Suppressor macrophage treated with lipopolysaccharide for 4 hours (primary cell): Measurements from ENCODE around the gene NSRP1.

Experiments
- DNase-seq: peaks from one replicate; pipeline ENCODE4 v3.0.0-alpha.2; 2020

NSRP1 gene

DNA sequence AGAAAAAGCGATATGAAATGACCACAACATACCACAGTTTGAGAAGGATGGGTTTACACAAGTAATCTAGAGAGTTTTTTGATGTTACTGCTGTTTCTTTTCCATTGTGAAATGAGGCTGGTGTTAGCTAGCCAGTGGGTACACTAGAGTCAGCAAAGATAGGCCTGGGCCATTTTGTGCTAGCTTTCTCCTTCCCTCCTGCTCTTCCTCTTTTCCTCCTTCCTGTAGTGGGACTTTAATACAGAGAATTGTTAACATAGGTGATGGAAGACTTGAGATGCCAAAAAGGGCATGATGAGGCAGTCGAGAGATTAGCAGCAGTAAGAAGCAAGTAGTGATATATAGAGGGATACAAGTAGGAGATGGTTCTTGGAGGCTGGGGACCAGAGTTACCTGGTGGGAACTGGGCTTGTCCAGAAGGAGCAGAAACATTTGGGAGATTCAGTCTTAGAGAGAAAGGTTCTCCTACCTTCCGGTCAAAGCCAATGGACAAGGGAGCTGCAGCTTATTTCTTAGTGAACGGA lies 7.7 kb downstream of the NSRP1 start:
- DNase-seq, result no peak

- DNase-seq, result no peak
These were observed 13.5 kb downstream of the NSRP1 start for GRCh38 chr17:30130121-30130520.

- DNase-seq, result no peak
These were observed 16.0 kb downstream of the NSRP1 start for GRCh38 chr17:30132615-30133014.

- no peak for DNase-seq
These were observed 16.6 kb downstream of the NSRP1 start for GRCh38 chr17:30133197-30133596.

- DNase-seq, result no peak
These were observed 17.9 kb downstream of the NSRP1 start for GRCh38 chr17:30134551-30134950.

DNA sequence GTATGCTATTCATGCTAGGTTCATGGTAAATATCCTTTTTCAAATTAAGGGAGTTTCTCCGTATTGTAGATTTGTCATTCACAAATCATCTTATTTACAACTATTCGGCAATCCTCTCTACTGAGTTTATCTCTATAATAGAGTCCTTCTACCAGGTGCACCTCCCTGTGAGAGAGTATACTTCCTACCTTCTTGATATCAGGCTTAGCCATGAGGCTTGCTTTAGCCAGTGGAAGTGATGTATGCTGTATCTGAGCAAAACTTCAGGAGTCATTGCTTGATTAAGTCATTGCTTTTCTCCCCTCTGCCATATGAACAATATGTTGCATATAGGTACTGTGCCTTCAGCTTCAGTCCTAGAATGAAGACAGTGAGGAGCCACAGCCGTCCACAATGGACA lies 20.5 kb downstream of the NSRP1 start:
- no peak for DNase-seq

- DNase-seq, result peak; percentile 12
These were observed 31.2 kb downstream of the NSRP1 start for GRCh38 chr17:30147860-30148259.

DNA sequence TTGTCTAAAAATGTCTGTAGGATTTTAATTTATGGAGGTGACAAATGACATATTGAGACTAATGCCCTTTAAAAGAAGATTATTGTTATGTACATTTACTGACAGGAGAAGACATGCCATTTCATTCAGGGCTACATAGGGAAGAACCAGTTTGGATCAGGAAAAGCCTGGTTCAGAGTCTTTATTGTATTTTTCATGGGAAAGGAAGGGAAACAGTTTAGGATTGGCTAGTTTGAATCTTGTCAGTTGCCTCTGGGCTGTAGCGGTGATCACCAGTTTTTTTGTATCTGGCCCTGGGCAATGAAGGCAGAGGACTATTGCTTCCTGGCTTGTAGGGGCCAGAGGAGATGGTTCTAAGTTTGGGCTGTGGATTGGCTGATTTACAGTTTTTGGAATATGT lies 31.8 kb downstream of the NSRP1 start:
- no peak for DNase-seq

DNA sequence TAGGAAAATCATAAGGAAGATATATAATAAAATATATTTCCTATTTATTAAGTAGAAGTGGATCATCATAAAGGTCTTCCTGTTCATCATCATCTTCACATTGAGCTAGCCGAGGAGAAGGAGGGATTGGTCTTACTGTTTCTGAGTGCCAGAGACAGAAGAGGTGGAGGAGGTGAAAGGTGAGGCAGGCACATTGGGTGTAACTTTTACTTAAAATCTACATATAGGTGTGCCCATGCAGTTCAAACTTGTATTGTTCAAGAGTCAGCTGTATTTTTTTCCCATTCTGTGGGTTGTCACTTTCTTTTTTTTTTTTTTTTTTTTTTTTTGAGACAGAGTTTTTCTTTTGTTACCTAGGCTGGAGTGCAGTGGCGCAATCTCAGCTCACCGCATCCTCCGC lies 34.9 kb downstream of the NSRP1 start:
- DNase-seq, result no peak

GRCh38 chr17:30153463-30153862 lies 36.8 kb downstream of the NSRP1 start:
- no peak for DNase-seq

DNA sequence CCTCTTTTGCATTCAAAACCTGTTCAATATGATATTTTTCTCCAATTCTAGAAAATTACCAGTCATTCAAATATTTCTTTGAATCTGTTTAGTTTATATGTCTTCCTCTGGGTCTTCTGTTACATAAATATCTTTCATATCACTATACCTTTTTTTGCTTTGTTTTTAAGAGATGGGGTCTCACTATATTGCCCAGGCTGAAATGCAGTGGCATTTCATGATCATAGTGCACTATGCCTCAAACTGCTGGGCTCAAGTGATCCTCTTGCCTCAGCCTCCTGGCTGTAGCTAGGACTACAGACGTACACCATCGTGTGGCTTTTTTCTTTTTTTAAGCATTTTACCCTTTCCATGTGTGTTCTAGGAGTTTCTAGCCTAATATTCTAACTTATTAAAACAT lies 38.8 kb downstream of the NSRP1 start:
- no peak for DNase-seq

GRCh38 chr17:30158896-30159625 lies 42.4 kb downstream of the NSRP1 start:
- DNase-seq, result no peak

DNA sequence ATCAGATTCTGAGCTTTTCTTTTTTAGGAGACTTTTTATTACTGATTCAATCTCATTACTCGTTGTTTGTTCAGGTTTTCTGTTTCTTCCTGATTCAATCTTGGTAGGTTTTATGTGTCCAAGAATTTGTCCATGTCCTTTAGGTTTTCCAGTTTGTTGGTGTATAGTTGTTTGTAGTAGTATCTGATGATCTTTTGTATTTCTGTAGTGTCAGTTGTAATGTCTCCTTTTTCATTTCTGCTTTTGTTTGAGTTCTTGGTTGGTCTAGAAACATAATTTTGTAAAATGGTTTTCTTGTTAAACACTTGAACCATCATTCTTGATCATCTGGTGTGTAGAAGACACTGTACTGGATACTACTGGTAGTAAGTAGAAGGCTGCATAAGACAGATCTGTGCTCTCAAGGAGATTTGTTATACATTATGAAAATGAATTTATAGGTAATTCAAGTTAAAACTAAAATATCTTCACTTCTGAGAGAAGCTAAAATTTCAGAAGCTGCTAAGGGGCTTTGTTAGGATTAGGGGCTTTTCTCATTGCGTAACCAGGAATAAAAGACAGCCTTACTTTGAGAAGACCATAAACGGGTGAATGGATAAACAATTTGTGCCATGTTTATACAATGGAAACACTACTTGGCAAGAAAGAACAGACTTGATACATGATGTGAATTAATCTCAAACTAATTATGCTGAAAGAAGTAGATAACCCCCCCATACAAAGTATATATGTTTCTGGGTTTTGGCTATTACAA lies 44.0 kb downstream of the NSRP1 start:
- DNase-seq, result no peak

- no peak for DNase-seq
These were observed 45.0 kb downstream of the NSRP1 start for GRCh38 chr17:30161601-30162000.

- no peak for DNase-seq
These were observed 47.9 kb downstream of the NSRP1 start for GRCh38 chr17:30164531-30164930.

DNA sequence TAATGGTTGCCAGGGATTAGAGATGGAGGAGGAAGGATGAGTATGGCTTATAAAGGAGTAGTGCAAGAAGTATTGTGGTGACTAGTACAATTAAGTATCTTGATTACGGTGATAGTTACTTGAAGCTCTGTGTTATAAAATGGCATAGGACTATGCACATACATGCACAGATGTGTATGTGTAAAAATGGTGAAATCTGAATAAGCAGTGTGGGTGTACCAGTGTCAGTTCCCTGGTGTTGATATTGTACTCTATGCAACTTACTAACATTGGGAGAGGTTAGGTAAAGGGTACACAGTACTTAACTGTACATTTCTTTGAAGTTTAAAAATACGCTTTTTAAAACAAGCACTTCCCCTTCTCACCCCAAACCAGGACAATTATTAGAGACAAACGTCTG lies 48.5 kb downstream of the NSRP1 start:
- DNase-seq, result no peak

- DNase-seq, result no peak
These were observed 49.3 kb downstream of the NSRP1 start for GRCh38 chr17:30165960-30166359.

DNA sequence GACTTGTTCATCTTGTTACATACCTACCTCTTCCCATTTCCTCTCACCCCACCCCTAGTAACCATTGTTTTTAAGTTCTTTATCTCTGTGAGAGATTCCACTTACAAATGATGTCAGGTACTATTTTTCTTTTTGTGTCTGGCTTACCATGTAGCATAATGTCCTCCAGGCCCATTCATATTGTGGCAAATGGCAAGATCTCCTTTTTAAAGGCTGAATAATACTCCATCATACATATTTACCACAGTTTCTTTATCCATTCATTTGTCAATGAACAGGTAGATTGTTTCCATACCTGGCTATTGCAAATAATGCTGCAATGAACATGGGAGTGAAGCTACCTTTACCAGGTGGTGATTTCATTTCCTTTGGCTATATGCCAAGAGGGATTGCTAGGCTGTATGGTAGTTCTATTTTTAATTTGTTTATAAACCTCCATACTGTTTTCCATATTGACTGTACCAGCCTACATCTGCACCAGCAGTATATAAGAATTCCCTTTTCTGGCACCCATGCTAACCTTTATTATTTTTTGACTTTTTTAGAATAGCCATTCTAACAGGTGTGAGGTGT lies 53.9 kb downstream of the NSRP1 start:
- DNase-seq, result no peak

- no peak for DNase-seq
These were observed 55.9 kb downstream of the NSRP1 start for GRCh38 chr17:30172560-30172959.

DNA sequence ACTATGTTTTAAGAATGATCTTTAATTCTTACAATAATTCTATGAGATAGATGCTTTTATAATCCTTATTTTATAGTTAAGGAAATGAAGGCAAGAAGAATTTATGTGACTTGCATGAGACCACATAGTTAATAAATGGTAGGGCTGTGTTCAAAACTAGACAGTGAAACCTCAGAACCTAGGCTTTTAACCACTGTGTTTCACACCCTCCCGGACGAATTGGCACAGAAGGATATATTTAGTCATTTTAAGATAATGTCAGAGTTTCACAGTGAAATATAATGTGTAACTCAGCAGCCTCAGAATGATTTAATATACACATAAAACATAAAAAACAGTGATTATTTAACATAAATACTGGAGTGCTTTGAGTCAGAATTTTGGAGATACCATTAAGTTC lies 57.0 kb downstream of the NSRP1 start:
- no peak for DNase-seq

GRCh38 chr17:30174556-30174955 lies 57.9 kb downstream of the NSRP1 start:
- no peak for DNase-seq

- no peak for DNase-seq
These were observed 60.2 kb downstream of the NSRP1 start for GRCh38 chr17:30176855-30177254.

DNA sequence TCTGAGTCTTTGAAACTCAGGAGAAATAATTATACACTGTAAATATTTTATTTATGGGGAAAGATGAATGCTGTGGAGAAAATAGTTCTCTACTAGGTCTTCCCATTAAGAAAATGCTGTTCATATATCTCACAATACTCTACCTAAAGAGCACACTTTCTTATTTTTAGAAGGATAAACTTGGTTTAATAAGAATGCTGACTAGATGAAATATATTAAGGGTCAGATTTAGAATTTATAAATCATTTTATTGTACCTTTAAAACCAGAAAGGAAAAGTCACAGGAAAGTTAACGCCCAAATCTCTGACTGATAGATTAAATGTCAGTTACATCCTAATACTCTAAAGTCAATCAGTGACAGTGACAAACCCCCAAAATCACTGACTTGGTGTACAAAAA lies 70.1 kb downstream of the NSRP1 start:
- no peak for DNase-seq

GRCh38 chr17:30187573-30187972 lies 71.0 kb downstream of the NSRP1 start:
- peak; percentile 9 for DNase-seq
